NB4 (cell line): Measurements from ENCODE around the gene TNFAIP8L3.
"Not testable (repeated sequence)": the region's sequence is repeated elsewhere in the genome, so short reads cannot be mapped to it uniquely, and the experiment has no call there.

ENCODE experiments used
- DNase-seq: peaks from one replicate; pipeline ENCODE4 v3.0.0; 2010; ENCODE audit warnings: low read depth
- H3K4me3 ChIP-seq: one replicate; pipeline ENCODE4 v1.5.1; 2011; ENCODE audit warnings: mild to moderate bottlenecking, low read depth, low read length, moderate library complexity
- CTCF ChIP-seq: IDR thresholded peaks from one replicate; pipeline ENCODE4 v1.5.1; 2012; ENCODE audit warnings: low read depth, low read length
- MAX ChIP-seq: IDR thresholded peaks from 2 replicates; pipeline ENCODE4 v1.6.1; 2011; ENCODE audit warnings: low read depth, low read length
- MYC ChIP-seq: IDR thresholded peaks from 2 replicates; pipeline ENCODE4 v1.6.1; 2011; ENCODE audit warnings: low read depth, low read length
- POLR2A ChIP-seq: IDR thresholded peaks from 2 replicates; pipeline ENCODE4 v1.6.1; 2011; ENCODE audit warnings: mild to moderate bottlenecking; ENCODE audit not compliant: insufficient read length; ENCODE audit errors: extremely low read depth

Gene TNFAIP8L3

GRCh38 chr15:51094606-51095569, at the start of gene TNFAIP8L3:
TSS of gene TNFAIP8L3 (minus strand) at chr15:51094906. CDS start at chr15:51094595, 311 bp downstream.
- TF ChIP-seq CTCF (no peak), POLR2A (no peak), MYC (no peak), MAX (no peak)
- peak within 1 kb of the TSS; percentile 44 for H3K4me3 ChIP-seq
- peak; percentile 39 for DNase-seq

GRCh38 chr15:51144021-51144532, 49.4 kb upstream of the TNFAIP8L3 start:
- TF ChIP-seq MAX (no peak), CTCF (no peak), MYC (no peak), POLR2A (no peak)
- peak; percentile 26 for DNase-seq
- H3K4me3 ChIP-seq, result no peak overlapping the region

GRCh38 chr15:51140347-51140746, 45.6 kb upstream of the TNFAIP8L3 start:
- not testable (repeated sequence) for H3K4me3 ChIP-seq, DNase-seq

GRCh38 chr15:51139091-51139490, 44.4 kb upstream of the TNFAIP8L3 start:
- no peak overlapping the region for H3K4me3 ChIP-seq
- no peak for DNase-seq
- TF ChIP-seq MAX, result no peak
- no peak for TF ChIP-seq POLR2A
- TF ChIP-seq MYC, result no peak
- no peak for TF ChIP-seq CTCF

- H3K4me3 ChIP-seq, result no peak overlapping the region
- no peak for DNase-seq
- TF ChIP-seq MYC (no peak), CTCF (no peak), POLR2A (no peak), MAX (no peak)
Observed at GRCh38 chr15:51137880-51138430, 43.2 kb upstream of the TNFAIP8L3 start.

- DNase-seq, result no peak
- H3K4me3 ChIP-seq, result no peak overlapping the region
- TF ChIP-seq CTCF (no peak), POLR2A (no peak), MYC (no peak)
Observed at GRCh38 chr15:51137024-51137423, 42.3 kb upstream of the TNFAIP8L3 start.
